HG03457 (cell line): Measurements from ENCODE around the gene CENPU.

ENCODE experiments used
- ATAC-seq: cut with Tn5 transposase; IDR thresholded peaks from one replicate; pipeline ENCODE4 v1.9.1; 2021; ENCODE audit warnings: moderate number of reproducible peaks; ENCODE audit not compliant: unreplicated experiment

The CENPU gene

GRCh38 chr4:184645904-184646610 lies 87.8 kb downstream of the CENPU start:
- no peak for ATAC-seq

- ATAC-seq: no peak
Observed at GRCh38 chr4:184644553-184645307, 89.2 kb downstream of the CENPU start.
